Transverse colon (tissue), 3 donors: Measurements from ENCODE around the gene HOXD11.

ENCODE experiments used
- CTCF ChIP-seq, 5 experiments: fragments of 200-600 bp in 3 of 5; fragments of 450-650 bp in 2 of 5; sonication (generic) in 3 of 5; IDR thresholded peaks; 1 replicate in 2 of 5; 2 replicates in 3 of 5; pipeline ENCODE4 v1.5.1; 2016 to 2017; ENCODE audit warnings: antibody characterized with exemption in 5 of 5, inconsistent platforms in 3 of 5, mild to moderate bottlenecking in 2 of 5, moderate library complexity in 1 of 5
- EP300 ChIP-seq: sonication (generic); formaldehyde crosslinking; IDR thresholded peaks from one replicate; pipeline ENCODE4 v1.6.1; 2017; ENCODE audit warnings: antibody characterized with exemption, low read depth
- POLR2A ChIP-seq: fragments of 450-650 bp; IDR thresholded peaks from one replicate; pipeline ENCODE4 v1.6.1; 2016; ENCODE audit warnings: antibody characterized with exemption, mild to moderate bottlenecking, moderate library complexity

DNA sequence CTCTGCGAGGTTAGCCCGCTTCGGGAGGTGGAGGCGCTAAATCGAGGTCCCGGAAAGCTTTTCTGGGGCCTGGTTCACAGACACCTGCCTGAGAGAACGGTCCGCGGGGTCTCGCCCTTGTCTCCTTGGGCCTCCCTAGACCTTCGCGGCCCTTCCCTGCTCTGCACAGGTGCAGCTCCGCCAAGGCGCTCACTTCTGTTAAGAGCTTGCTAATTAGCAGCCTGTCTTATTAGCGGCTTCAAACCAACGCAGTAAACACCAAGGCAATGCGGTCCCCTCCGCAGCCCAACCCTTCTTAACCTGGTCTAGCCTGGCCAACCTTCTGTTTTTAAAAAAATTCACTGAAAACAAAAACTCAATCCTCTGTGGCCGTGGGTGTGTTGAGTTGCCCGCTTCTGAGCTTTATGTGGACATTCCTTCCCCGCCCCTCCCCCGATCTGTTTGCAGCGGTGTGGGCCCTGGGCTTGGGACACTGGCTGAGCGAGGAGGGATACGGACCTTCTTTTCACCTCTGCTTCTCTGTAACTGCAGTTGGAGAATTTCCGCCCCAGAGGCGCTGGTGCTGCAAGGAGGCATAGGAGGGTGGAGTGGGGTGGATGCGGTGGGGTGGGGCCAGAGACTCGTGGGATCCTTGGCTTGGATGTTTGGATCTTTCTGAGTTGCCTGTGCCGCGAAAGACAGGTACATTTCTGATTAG is 40.9 kb downstream of the HOXD11 start:
- TF ChIP-seq POLR2A, result no peak
- no peak for TF ChIP-seq CTCF (IDR thresholded peaks at IDR 0.05)
- no peak for TF ChIP-seq EP300
